ENCODE results near the gene PSMD3. TPM values are rescaled to one million over a fixed set of nuclear protein-coding genes. Genes with fewer than 3 reads are reported as not detected.

PSMD3 gene
- total and polyA plus RNA-seq, 5 donors from 2014 or later: 47.9 to 62.4 (median 50.0) TPM

DNA sequence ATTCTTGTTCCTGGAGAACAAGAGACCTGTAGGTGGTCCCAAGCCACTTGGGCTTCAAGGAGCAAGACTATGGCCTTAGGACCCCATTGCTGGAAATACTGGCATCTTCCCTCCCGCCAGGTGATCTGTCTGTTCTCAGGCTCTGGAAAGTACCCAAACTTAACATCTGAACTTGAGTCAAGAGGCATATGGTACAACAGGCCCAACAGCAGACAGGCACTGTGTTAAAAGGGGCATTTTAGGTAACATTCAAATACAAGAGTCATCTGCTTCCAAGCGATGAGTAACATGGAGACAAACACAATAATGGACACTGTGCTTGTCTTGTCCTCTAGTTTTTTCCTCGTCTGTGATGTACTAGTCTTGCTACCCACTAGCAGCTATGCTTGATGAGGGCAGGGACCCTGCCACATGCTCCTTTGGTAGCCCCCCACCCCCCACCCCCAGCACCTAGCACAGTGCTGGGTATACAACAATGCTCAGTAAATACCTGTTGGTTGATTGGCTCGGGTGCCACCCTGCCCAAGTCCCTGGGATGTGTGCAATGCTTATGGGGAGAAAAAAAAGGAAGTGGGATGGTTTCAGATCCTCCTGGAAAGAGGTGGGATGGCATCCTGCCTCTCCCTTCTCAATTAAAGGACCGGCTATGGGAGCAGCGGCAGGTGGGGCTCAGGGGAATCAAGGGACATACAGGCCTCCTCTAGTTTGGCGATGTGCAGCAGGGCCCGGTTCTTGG is 54.0 kb downstream of the PSMD3 start:
- Mint-ChIP-seq H3K4me1 (peaks cover 0 to 4% (median 1%) of the 10 kb centered on the region in 4 donors), H3K27ac (no peak overlapping the region)

DNA sequence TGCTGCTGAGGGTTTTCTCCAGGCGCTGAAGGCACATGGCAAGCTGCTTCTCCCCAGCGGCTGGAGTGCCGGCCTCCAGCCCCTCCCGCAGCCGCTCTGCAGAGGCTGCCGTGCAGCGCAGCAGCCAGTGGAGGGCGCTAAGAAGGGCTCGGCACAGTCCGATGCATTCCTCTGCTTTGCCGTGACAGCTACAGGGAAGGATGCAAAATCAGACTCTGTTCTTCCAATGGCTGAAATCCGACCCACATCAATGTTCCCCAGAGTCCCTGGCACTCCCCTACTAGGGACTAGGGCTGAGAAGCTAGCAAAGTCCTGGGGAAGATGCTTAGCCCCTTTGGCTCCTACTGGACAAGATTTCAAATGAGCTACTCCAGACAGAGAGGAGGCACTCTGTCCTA is 54.6 kb downstream of the PSMD3 start:
- H3K4me1 ChIP-seq (ENCODE audit: control insufficient read depth, insufficient read depth, low read length, poor library complexity, severe bottlenecking): no peaks in the 10 kb centered on the region
- no peaks in the 10 kb centered on the region for H3K9me3 ChIP-seq (ENCODE audit: control insufficient read depth in 2 of 2, low read length in 2 of 2)
- Mint-ChIP-seq H3K9me3 (no peaks in the 10 kb centered on the region), H3K4me1 (peaks cover 0 to 4% (median 1%) of the 10 kb centered on the region in 4 donors), H3K36me3 (peaks cover 17% of the 10 kb centered on the region), H3K27ac (no peak overlapping the region), H3K27me3 (no peaks in the 10 kb centered on the region), H3K4me3 (no peak overlapping the region)
- ATAC-seq (ENCODE audit: low read depth in 2 of 2) (no peak), DNase-seq (no peak)
- no peak overlapping the region for H3K27ac ChIP-seq (ENCODE audit: insufficient read depth, low read length, poor library complexity, severe bottlenecking)
- peaks cover 44% of the 10 kb centered on the region for H3K36me3 ChIP-seq (ENCODE audit: control insufficient read depth, insufficient read depth, low read length)
- H3K4me3 ChIP-seq (ENCODE audit: low read depth, low read length): no peak overlapping the region
- H3K27me3 ChIP-seq (ENCODE audit: control insufficient read depth, insufficient read depth, low read length): no peaks in the 10 kb centered on the region

More for the DNA sequence above, 54.0 kb downstream of the PSMD3 start:
- Histone ChIP-seq H3K4me1 (ENCODE audit: control insufficient read depth, insufficient read depth, low read length, poor library complexity, severe bottlenecking) (no peaks in the 10 kb centered on the region), H3K27ac (ENCODE audit: insufficient read depth, low read length, poor library complexity, severe bottlenecking) (no peak overlapping the region), H3K27me3 (ENCODE audit: control insufficient read depth, insufficient read depth, low read length) (no peaks in the 10 kb centered on the region), H3K9me3 (ENCODE audit: control insufficient read depth in 2 of 2, low read length in 2 of 2) (no peaks in the 10 kb centered on the region), H3K36me3 (ENCODE audit: control insufficient read depth, insufficient read depth, low read length) (peaks cover 47% of the 10 kb centered on the region), H3K4me3 (ENCODE audit: low read depth, low read length) (no peak overlapping the region)
- Mint-ChIP-seq H3K9me3 (no peaks in the 10 kb centered on the region), H3K36me3 (peaks cover 20% of the 10 kb centered on the region), H3K27me3 (no peaks in the 10 kb centered on the region), H3K4me3 (no peak overlapping the region)
- ATAC-seq (ENCODE audit: low read depth in 2 of 2) (no peak), DNase-seq (no peak)

DNA sequence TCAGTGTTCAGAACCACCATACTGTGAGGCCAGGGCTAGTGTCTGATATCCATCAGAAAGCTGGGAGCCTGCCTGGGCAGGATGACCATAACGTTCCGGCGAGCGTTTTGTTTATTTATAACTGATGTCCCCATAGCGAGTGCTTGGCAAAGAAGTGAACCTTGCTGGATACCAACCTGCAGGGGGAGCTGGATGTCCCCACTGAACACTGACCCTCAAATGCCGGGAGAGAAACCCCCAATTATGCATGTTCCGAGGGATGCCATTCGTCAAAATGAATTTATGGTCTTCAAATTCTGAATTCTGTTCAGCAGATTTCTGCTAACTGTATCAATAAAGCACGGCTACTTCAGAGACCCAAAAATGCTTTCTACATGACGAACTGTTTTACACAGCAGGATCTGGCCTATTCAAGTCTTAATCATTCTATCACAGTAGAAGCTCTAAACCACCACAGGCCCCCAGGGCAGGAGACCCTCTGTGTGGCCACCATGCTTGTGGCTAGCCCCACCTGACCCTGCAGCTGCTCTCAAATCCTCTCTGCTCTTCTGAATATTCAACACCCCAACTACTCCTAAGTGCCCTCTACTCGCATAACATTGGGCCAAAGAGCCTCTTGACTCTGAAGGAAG is 58.4 kb downstream of the PSMD3 start:
- H3K36me3 Mint-ChIP-seq: peaks cover 14% of the 10 kb centered on the region
- ATAC-seq (ENCODE audit: low read depth in 2 of 2): no peak
- H3K27ac Mint-ChIP-seq: peak overlapping the region in 1 of 3 donors; percentile 3

DNA sequence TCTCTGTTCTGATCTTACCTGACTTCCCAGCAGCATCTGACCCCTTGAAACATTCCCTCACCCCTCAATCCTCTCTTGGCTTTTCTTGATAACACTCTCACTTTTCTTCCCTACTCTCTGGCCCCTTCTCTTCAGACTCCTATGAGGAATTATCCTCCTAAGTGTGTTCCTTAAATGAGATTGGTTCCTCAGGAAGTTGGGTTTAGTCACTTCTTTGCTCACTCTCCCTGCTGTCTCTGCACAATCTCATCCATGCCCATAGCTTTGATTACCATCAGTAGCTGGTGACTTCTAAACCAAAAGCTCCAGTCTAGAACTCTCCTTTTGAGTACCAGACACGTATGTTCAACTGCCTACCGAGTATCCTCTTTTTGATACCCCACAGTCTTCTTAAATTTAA is 60.6 kb downstream of the PSMD3 start:
- ATAC-seq (ENCODE audit: low read depth in 2 of 2) (no peak), DNase-seq (no peak)
- no peaks in the 10 kb centered on the region for H3K9me3 ChIP-seq (ENCODE audit: control insufficient read depth in 2 of 2, low read length in 2 of 2)
- H3K4me3 ChIP-seq (ENCODE audit: low read depth, low read length): no peak overlapping the region
- Mint-ChIP-seq H3K4me1 (peaks cover 0 to 8% (median 0%) of the 10 kb centered on the region in 4 donors), H3K27me3 (no peaks in the 10 kb centered on the region), H3K9me3 (no peaks in the 10 kb centered on the region), H3K27ac (peak overlapping the region in 1 of 3 donors; percentile 76), H3K36me3 (peaks cover 13% of the 10 kb centered on the region), H3K4me3 (no peak overlapping the region)
- H3K4me1 ChIP-seq (ENCODE audit: control insufficient read depth, insufficient read depth, low read length, poor library complexity, severe bottlenecking): no peaks in the 10 kb centered on the region
- no peaks in the 10 kb centered on the region for H3K27me3 ChIP-seq (ENCODE audit: control insufficient read depth, insufficient read depth, low read length)
- no peak overlapping the region for H3K27ac ChIP-seq (ENCODE audit: insufficient read depth, low read length, poor library complexity, severe bottlenecking)
- peaks cover 6% of the 10 kb centered on the region for H3K36me3 ChIP-seq (ENCODE audit: control insufficient read depth, insufficient read depth, low read length)

More for the DNA sequence above, 58.4 kb downstream of the PSMD3 start:
- H3K27me3 ChIP-seq (ENCODE audit: control insufficient read depth, insufficient read depth, low read length): no peaks in the 10 kb centered on the region
- H3K36me3 ChIP-seq (ENCODE audit: control insufficient read depth, insufficient read depth, low read length): peaks cover 20% of the 10 kb centered on the region
- peaks cover 0 to 9% (median under 1%) of the 10 kb centered on the region in 4 donors for H3K4me1 Mint-ChIP-seq
- no peak for DNase-seq
- no peak overlapping the region for H3K4me3 ChIP-seq (ENCODE audit: low read depth, low read length)
- no peak overlapping the region for H3K27ac ChIP-seq (ENCODE audit: insufficient read depth, low read length, poor library complexity, severe bottlenecking)
- no peaks in the 10 kb centered on the region for H3K9me3 Mint-ChIP-seq
- no peaks in the 10 kb centered on the region for H3K27me3 Mint-ChIP-seq
- H3K4me3 Mint-ChIP-seq: no peak overlapping the region
- H3K4me1 ChIP-seq (ENCODE audit: control insufficient read depth, insufficient read depth, low read length, poor library complexity, severe bottlenecking): no peaks in the 10 kb centered on the region
- H3K9me3 ChIP-seq (ENCODE audit: control insufficient read depth in 2 of 2, low read length in 2 of 2): no peaks in the 10 kb centered on the region

Other genes with a start within 250 kb of the PSMD3 start
- not detected for gene GRB7, start 242.9 kb upstream of the PSMD3 start, total RNA-seq
- not detected for gene GRB7, start 242.9 kb upstream of the PSMD3 start, polyA plus RNA-seq
- gene IKZF3, start 116.5 kb upstream of the PSMD3 start, total RNA-seq: 146 TPM
- gene IKZF3, start 116.5 kb upstream of the PSMD3 start, polyA plus RNA-seq: 10 to 100 TPM; 30.4 to 40.6 (median 34.1) TPM
- not detected for gene ZPBP2, start 112.6 kb upstream of the PSMD3 start, total RNA-seq
- not detected for gene ZPBP2, start 112.6 kb upstream of the PSMD3 start, polyA plus RNA-seq
- gene GSDMB, start 62.2 kb upstream of the PSMD3 start, total RNA-seq: 38.0 TPM
- 1 to 10 TPM in 2 of 4 donors, under 1 TPM in 2; 0.69 to 1.8 (median 1.0) TPM for gene GSDMB, start 62.2 kb upstream of the PSMD3 start, polyA plus RNA-seq
- 104 TPM for gene ORMDL3, start 53.2 kb upstream of the PSMD3 start, total RNA-seq
- gene ORMDL3, start 53.2 kb upstream of the PSMD3 start, polyA plus RNA-seq: 100 to 1,000 TPM in 3 of 4 donors, 10 to 100 TPM in 1; 99.5 to 176 (median 127) TPM
- not detected for gene LRRC3C, start 53.1 kb upstream of the PSMD3 start, total RNA-seq
- gene LRRC3C, start 53.1 kb upstream of the PSMD3 start, polyA plus RNA-seq: under 1 TPM in 1 of 4 donors, not detected in 3; 0.38 TPM
- gene GSDMA, start 17.8 kb upstream of the PSMD3 start, total RNA-seq: 1.5 TPM
- 1 to 10 TPM; 1.1 to 2.8 (median 2.1) TPM for gene GSDMA, start 17.8 kb upstream of the PSMD3 start, polyA plus RNA-seq
- not detected for gene CSF3, start 34.6 kb downstream of the PSMD3 start, total RNA-seq
- not detected for gene CSF3, start 34.6 kb downstream of the PSMD3 start, polyA plus RNA-seq
- gene MED24, start 73.6 kb downstream of the PSMD3 start, total RNA-seq: 78.8 TPM
- 10 to 100 TPM; 34.3 to 46.1 (median 40.3) TPM for gene MED24, start 73.6 kb downstream of the PSMD3 start, polyA plus RNA-seq
- gene THRA, start 82.2 kb downstream of the PSMD3 start, total RNA-seq: 29.4 TPM
- gene THRA, start 82.2 kb downstream of the PSMD3 start, polyA plus RNA-seq: 10 to 100 TPM; 10.7 to 15.9 (median 13.4) TPM
- 29.5 TPM for gene NR1D1, start 119.8 kb downstream of the PSMD3 start, total RNA-seq
- 10 to 100 TPM in 1 of 4 donors, 1 to 10 TPM in 3; 4.9 to 10.1 (median 6.2) TPM for gene NR1D1, start 119.8 kb downstream of the PSMD3 start, polyA plus RNA-seq
- 126 TPM for gene MSL1, start 141.2 kb downstream of the PSMD3 start, total RNA-seq
- 10 to 100 TPM in 2 of 4 donors, 1 to 10 TPM in 2; 9.3 to 10.5 (median 9.8) TPM for gene MSL1, start 141.2 kb downstream of the PSMD3 start, polyA plus RNA-seq
- gene CASC3, start 159.7 kb downstream of the PSMD3 start, total RNA-seq: 165 TPM
- 10 to 100 TPM; 42.5 to 46.6 (median 44.2) TPM for gene CASC3, start 159.7 kb downstream of the PSMD3 start, polyA plus RNA-seq
- gene RAPGEFL1, start 196.7 kb downstream of the PSMD3 start, total RNA-seq: 4.5 TPM
- under 1 TPM in 1 of 4 donors, not detected in 3; 0.79 TPM for gene RAPGEFL1, start 196.7 kb downstream of the PSMD3 start, polyA plus RNA-seq
- gene WIPF2, start 238.5 kb downstream of the PSMD3 start, total RNA-seq: 40.7 TPM
- 10 to 100 TPM in 1 of 4 donors, 1 to 10 TPM in 3; 8.0 to 12.5 (median 9.5) TPM for gene WIPF2, start 238.5 kb downstream of the PSMD3 start, polyA plus RNA-seq